ENCODE data around the gene DOCK4. TPM values are rescaled to one million over a fixed set of nuclear protein-coding genes. Genes with fewer than 3 reads are reported as not detected.

The DOCK4 gene
- total and polyA plus RNA-seq, 2 of the 8 experiments (the other 6 are each of a cell fraction or from before 2014, with no cell fraction given): 5.1 to 23.6 TPM

DNA sequence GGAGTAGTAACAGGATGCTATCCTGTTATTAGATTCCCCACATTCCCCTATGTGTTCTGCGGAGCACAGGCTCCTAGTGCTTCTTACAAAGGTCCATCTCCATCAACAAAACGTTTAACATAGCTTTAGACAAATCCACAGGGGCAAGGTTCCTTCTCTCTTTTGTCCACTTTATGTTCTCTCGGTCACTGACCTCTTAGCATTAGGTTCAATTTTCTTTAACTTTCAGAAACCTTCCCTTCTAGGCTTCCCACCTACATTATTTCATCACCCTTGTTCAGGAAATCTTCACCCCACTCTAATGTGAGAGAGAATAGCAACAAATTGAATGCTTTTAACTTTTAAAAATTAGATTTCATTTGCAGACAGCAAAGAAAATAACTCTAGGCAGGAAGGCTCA, 84.9 kb downstream of the DOCK4 start:
- no peak for FAIRE-seq
- H3K4me3 ChIP-seq (ENCODE audit: extremely low read depth in 1 of 4, insufficient read depth in 2 of 4, low read depth in 3 of 4, low read length in 4 of 4): no peak overlapping the region
- H3K79me2 ChIP-seq (ENCODE audit: control insufficient read depth in 1 of 2, insufficient read depth in 2 of 2, low read length in 2 of 2): peaks cover 0 to 17% of the 10 kb centered on the region in 2 experiments; a peak in 2 of 4 replicates
- TF ChIP-seq ASH2L (IDR thresholded peaks at IDR 0.05; ENCODE audit: low read length) (no peak), TAF1 (IDR thresholded peaks at IDR 0.05; ENCODE audit: low read depth, low read length) (no peak), CEBPB (IDR thresholded peaks at IDR 0.05; ENCODE audit: low read depth, low read length) (no peak), POLR2A (IDR thresholded peaks at IDR 0.05; ENCODE audit: control extremely low read depth in 1 of 2, low read depth in 2 of 2, low read length in 2 of 2) (no peak), JUN (IDR thresholded peaks at IDR 0.05; ENCODE audit: low read depth, low read length) (no peak), EZH2 (IDR thresholded peaks at IDR 0.05; ENCODE audit: low read depth, low read length, severe bottlenecking) (no peak), EGR1 (IDR thresholded peaks at IDR 0.05; ENCODE audit: borderline replicate concordance, low read depth, low read length) (no peak), SIN3A (conservative IDR thresholded peaks at IDR 0.05 in 1 of 2, IDR thresholded peaks at IDR 0.05 in 1 of 2; ENCODE audit: low read depth in 1 of 2, low read length in 2 of 2) (no peak), HDAC2 (IDR thresholded peaks at IDR 0.05; ENCODE audit: borderline replicate concordance in 1 of 2, low read depth in 2 of 2, low read length in 2 of 2) (no peak), TAF7 (optimal IDR thresholded peaks at IDR 0.05; ENCODE audit: borderline replicate concordance, low read depth, low read length) (no peak), GTF2F1 (IDR thresholded peaks at IDR 0.05; ENCODE audit: borderline replicate concordance, low read depth, low read length) (no peak), EP300 (IDR thresholded peaks at IDR 0.05; ENCODE audit: borderline replicate concordance in 1 of 2, low read depth in 2 of 2, low read length in 2 of 2) (no peak)
- TF ChIP-seq, protein P1, sequence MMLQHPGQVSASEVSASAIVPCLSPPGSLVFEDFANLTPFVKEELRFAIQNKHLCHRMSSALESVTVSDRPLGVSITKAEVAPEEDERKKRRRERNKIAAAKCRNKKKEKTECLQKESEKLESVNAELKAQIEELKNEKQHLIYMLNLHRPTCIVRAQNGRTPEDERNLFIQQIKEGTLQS (IDR thresholded peaks at IDR 0.05; ENCODE audit: insufficient read depth, low read depth, low read length): no peak
- TF ChIP-seq, protein P2, sequence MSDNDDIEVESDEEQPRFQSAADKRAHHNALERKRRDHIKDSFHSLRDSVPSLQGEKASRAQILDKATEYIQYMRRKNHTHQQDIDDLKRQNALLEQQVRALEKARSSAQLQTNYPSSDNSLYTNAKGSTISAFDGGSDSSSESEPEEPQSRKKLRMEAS (IDR thresholded peaks at IDR 0.05): no peak

More for the DNA sequence above, 84.9 kb downstream of the DOCK4 start:
- Histone ChIP-seq H3K27me3 (replicated peaks in 1 of 4; ENCODE audit: control insufficient read depth in 3 of 4, extremely low read depth in 1 of 4, insufficient read depth in 3 of 4, low read length in 3 of 4) (no peaks in the 10 kb centered on the region), H3K9me3 (ENCODE audit: insufficient read depth in 2 of 2, low read depth in 1 of 2, low read length in 1 of 2) (no peaks in the 10 kb centered on the region), H4K91ac (replicated peaks; ENCODE audit: insufficient read length, low read length) (no peak overlapping the region), H2AFZ (ENCODE audit: low read length) (no peak overlapping the region), H2AK5ac (ENCODE audit: low read depth, low read length) (no peak overlapping the region), H3K14ac (ENCODE audit: insufficient read length) (no peak overlapping the region), H3K9ac (replicated peaks in 1 of 4; ENCODE audit: extremely low read depth in 1 of 4, low read depth in 3 of 4, low read length in 3 of 4) (no peak overlapping the region), H3K27ac (ENCODE audit: low read depth, low read length) (no peak overlapping the region), H3K36me3 (ENCODE audit: control insufficient read depth in 2 of 4, insufficient read depth in 4 of 4, low read length in 3 of 4) (no peaks in the 10 kb centered on the region), H2BK12ac (ENCODE audit: low read depth, low read length) (no peak overlapping the region), H2BK20ac (ENCODE audit: low read length) (no peak overlapping the region), H3K4ac (replicated peaks; ENCODE audit: insufficient read length, low read depth, low read length) (no peak overlapping the region), H2BK5ac (ENCODE audit: low read depth, low read length) (no peak overlapping the region), H3K79me1 (ENCODE audit: low read depth, low read length) (0 out of 2 replicates have a peak, but pooled peaks cover 6% of the 10 kb centered on the region), H3K23me2 (ENCODE audit: low read depth, low read length) (no peaks in the 10 kb centered on the region), H3K18ac (ENCODE audit: extremely low read depth, low read length) (no peak overlapping the region), H3K4me1 (replicated peaks in 1 of 4; ENCODE audit: control insufficient read depth in 3 of 4, insufficient read depth in 4 of 4, low read length in 3 of 4) (no peaks in the 10 kb centered on the region), H3K23ac (ENCODE audit: insufficient read length) (no peak overlapping the region), H4K5ac (ENCODE audit: insufficient read length, low read depth, low read length) (no peak overlapping the region), H3K56ac (replicated peaks; ENCODE audit: insufficient read length, low read depth, low read length) (no peak overlapping the region), H4K20me1 (replicated peaks in 1 of 2; ENCODE audit: control insufficient read depth in 1 of 2, insufficient read depth in 2 of 2, low read length in 2 of 2) (no peaks in the 10 kb centered on the region), H3K4me2 (ENCODE audit: insufficient read depth in 1 of 2, low read depth in 2 of 2, low read length in 2 of 2) (no peak overlapping the region), H2BK120ac (replicated peaks; ENCODE audit: low read depth, low read length) (no peak overlapping the region), H4K8ac (ENCODE audit: extremely low read depth, insufficient read depth, low read length) (no peak overlapping the region), H2BK15ac (ENCODE audit: low read length) (no peak overlapping the region)
- WGBS, 2 experiments (ENCODE audit: extremely low coverage in 1 of 2, insufficient coverage in 1 of 2, insufficient read length in 1 of 2, insufficient replicate concordance in 2 of 2, low coverage in 1 of 2, low lambda C conversion rate in 2 of 2, missing lambda C conversion rate in 1 of 2): 80% methylated on average over 3 of the region's 3 CpGs; no CpG with 5 or more reads in 1 of the 2 experiments
- POLR2A ChIA-PET (ENCODE audit: partially characterized antibody): no interaction called here
- CTCF ChIA-PET (ENCODE audit: partially characterized antibody): no interaction called here
- no peak for DNase-seq (ENCODE audit: low read depth in 1 of 2, low spot score in 2 of 2)

Data from H1 (cell line).